PFSK-1 (cell line): ENCODE measurements around the gene LRRIQ3.

Experiments used
- FOXP2 ChIP-seq: optimal IDR thresholded peaks from 2 replicates; pipeline ENCODE3; 2011; ENCODE audit warnings: borderline replicate concordance, control low read depth, inconsistent platforms; ENCODE audit not compliant: insufficient read depth; ENCODE audit errors: extremely low read length, extremely low read depth
- POLR2AphosphoS5 ChIP-seq: IDR thresholded peaks from 2 replicates; pipeline ENCODE4 v1.6.1; 2012; ENCODE audit warnings: low read depth, mild to moderate bottlenecking, control low read depth, low read length, moderate library complexity
- REST ChIP-seq, 2 experiments: IDR thresholded peaks; 2 replicates each; pipeline versions ENCODE4 v1.6.1 to v1.8.0; 2011 to 2012; ENCODE audit warnings: low read depth in 2 of 2, low read length in 2 of 2, control low read depth in 1 of 2, inconsistent platforms in 1 of 2, mild to moderate bottlenecking in 1 of 2, moderate library complexity in 1 of 2; ENCODE audit not compliant: insufficient read depth in 1 of 2

- no peak for TF ChIP-seq REST (IDR thresholded peaks at IDR 0.05; ENCODE audit: insufficient read depth in 1 of 2, low read depth in 2 of 2, low read length in 2 of 2)
- TF ChIP-seq POLR2AphosphoS5 = no peak
- no peak for TF ChIP-seq FOXP2
Observed at GRCh38 chr1:74005533-74005932, 192.4 kb downstream of the LRRIQ3 start.
